ENCODE results near the gene SORCS2.

SORCS2 gene

GRCh38 chr4:7414046-7414445 lies 221.7 kb downstream of the SORCS2 start:
- no peaks in the 10 kb centered on the region for H3K79me2 ChIP-seq (ENCODE audit: control insufficient read depth, low read length)

GRCh38 chr4:7414736-7415510 lies 222.6 kb downstream of the SORCS2 start:
- no peaks in the 10 kb centered on the region for H3K79me2 ChIP-seq (ENCODE audit: control insufficient read depth, low read length)
- no peak overlapping the region for H3K4me3 ChIP-seq (ENCODE audit: low read length)
- H3K36me3 ChIP-seq (ENCODE audit: control insufficient read depth, low read length) = no peaks in the 10 kb centered on the region
- no peaks in the 10 kb centered on the region for H3F3A ChIP-seq (ENCODE audit: control insufficient read depth, insufficient read depth)
- no peak overlapping the region for H3K27ac ChIP-seq (ENCODE audit: low read depth, low read length)
- no peak overlapping the region for H3K4me2 ChIP-seq (ENCODE audit: low read length)
- H4K20me1 ChIP-seq (ENCODE audit: control insufficient read depth, insufficient read depth, low read depth, low read length) = no peaks in the 10 kb centered on the region
- H3K9me2 ChIP-seq (replicated peaks; ENCODE audit: control insufficient read depth, low read length) = no peaks in the 10 kb centered on the region
- no peaks in the 10 kb centered on the region for H3K9me3 ChIP-seq (ENCODE audit: control insufficient read depth, insufficient read depth, low read length)
- H3K27me3 ChIP-seq (ENCODE audit: control insufficient read depth, low read length) = no peaks in the 10 kb centered on the region
- H3K4me1 ChIP-seq (ENCODE audit: control insufficient read depth, low read length) = no peaks in the 10 kb centered on the region
- TF ChIP-seq EZH2phosphoT487 (IDR thresholded peaks at IDR 0.05; ENCODE audit: borderline replicate concordance, low read length) (no peak), CTCF (IDR thresholded peaks at IDR 0.05; ENCODE audit: low read depth, low read length, poor library complexity, severe bottlenecking) (no peak)

More at GRCh38 chr4:7414046-7414445, 221.7 kb downstream of the SORCS2 start:
- H3K27ac ChIP-seq (ENCODE audit: low read depth, low read length) = no peak overlapping the region
- H3K4me3 ChIP-seq (ENCODE audit: low read length) = no peak overlapping the region
- H4K20me1 ChIP-seq (ENCODE audit: control insufficient read depth, insufficient read depth, low read depth, low read length) = no peaks in the 10 kb centered on the region
- H3K9me3 ChIP-seq (ENCODE audit: control insufficient read depth, insufficient read depth, low read length) = no peaks in the 10 kb centered on the region
- H3K4me1 ChIP-seq (ENCODE audit: control insufficient read depth, low read length) = no peaks in the 10 kb centered on the region
- no peaks in the 10 kb centered on the region for H3F3A ChIP-seq (ENCODE audit: control insufficient read depth, insufficient read depth)
- no peaks in the 10 kb centered on the region for H3K27me3 ChIP-seq (ENCODE audit: control insufficient read depth, low read length)
- TF ChIP-seq CTCF (IDR thresholded peaks at IDR 0.05; ENCODE audit: low read depth, low read length, poor library complexity, severe bottlenecking) = no peak
- TF ChIP-seq EZH2phosphoT487 (IDR thresholded peaks at IDR 0.05; ENCODE audit: borderline replicate concordance, low read length) = no peak
- H3K36me3 ChIP-seq (ENCODE audit: control insufficient read depth, low read length) = no peaks in the 10 kb centered on the region
- no peaks in the 10 kb centered on the region for H3K9me2 ChIP-seq (replicated peaks; ENCODE audit: control insufficient read depth, low read length)
- no peak overlapping the region for H3K4me2 ChIP-seq (ENCODE audit: low read length)

- Histone ChIP-seq H3K4me2 (ENCODE audit: low read length) (no peak overlapping the region), H3K79me2 (ENCODE audit: control insufficient read depth, low read length) (no peaks in the 10 kb centered on the region), H3K9me3 (ENCODE audit: control insufficient read depth, insufficient read depth, low read length) (no peaks in the 10 kb centered on the region), H3K4me3 (ENCODE audit: low read length) (no peak overlapping the region), H3K4me1 (ENCODE audit: control insufficient read depth, low read length) (no peaks in the 10 kb centered on the region), H3F3A (ENCODE audit: control insufficient read depth, insufficient read depth) (no peaks in the 10 kb centered on the region), H3K36me3 (ENCODE audit: control insufficient read depth, low read length) (no peaks in the 10 kb centered on the region), H3K9me2 (replicated peaks; ENCODE audit: control insufficient read depth, low read length) (no peaks in the 10 kb centered on the region), H3K27ac (ENCODE audit: low read depth, low read length) (no peak overlapping the region), H4K20me1 (ENCODE audit: control insufficient read depth, insufficient read depth, low read depth, low read length) (no peaks in the 10 kb centered on the region), H3K27me3 (ENCODE audit: control insufficient read depth, low read length) (no peaks in the 10 kb centered on the region)
- TF ChIP-seq EZH2phosphoT487 (IDR thresholded peaks at IDR 0.05; ENCODE audit: borderline replicate concordance, low read length) (no peak), CTCF (IDR thresholded peaks at IDR 0.05; ENCODE audit: low read depth, low read length, poor library complexity, severe bottlenecking) (no peak)
Observed at GRCh38 chr4:7415927-7416686, 223.8 kb downstream of the SORCS2 start.

All from DOHH2 (cell line).